Stimulated activated CD8-positive, alpha-beta memory T cell treated with anti-CD3 and anti-CD28 coated beads, Interleukin-7, amount 100 ng/mL, for 48 hours (primary cell): ENCODE results near the gene CADPS2.

Source experiments
- DNase-seq, 2 donors: peaks; one replicate each; pipeline ENCODE4 v3.0.0-alpha.2; 2020; ENCODE audit warnings: low read depth in 1 of 2; ENCODE audit errors: extremely low read depth in 1 of 2

The CADPS2 gene

GRCh38 chr7:122618585-122619189 is 267.6 kb downstream of the CADPS2 start:
- DNase-seq: no peak

- DNase-seq: no peak
These were observed 269.3 kb downstream of the CADPS2 start for GRCh38 chr7:122616951-122617350.

- DNase-seq: no peak
These were observed 280.3 kb downstream of the CADPS2 start for GRCh38 chr7:122605929-122606328.

- no peak for DNase-seq
These were observed 282.0 kb downstream of the CADPS2 start for GRCh38 chr7:122604251-122604650.

- DNase-seq: no peak
These were observed 283.5 kb downstream of the CADPS2 start for GRCh38 chr7:122602800-122603199.

- DNase-seq: no peak
These were observed 285.6 kb downstream of the CADPS2 start for GRCh38 chr7:122600630-122601029.

- DNase-seq: no peak
These were observed 286.2 kb downstream of the CADPS2 start for GRCh38 chr7:122600042-122600441.

GRCh38 chr7:122597277-122597676 is 289.0 kb downstream of the CADPS2 start:
- no peak for DNase-seq

- no peak for DNase-seq
These were observed 290.4 kb downstream of the CADPS2 start for GRCh38 chr7:122595885-122596284.

- DNase-seq: no peak
These were observed 297.6 kb downstream of the CADPS2 start for GRCh38 chr7:122588621-122589020.

GRCh38 chr7:122584676-122585251 is 301.5 kb downstream of the CADPS2 start:
- no peak for DNase-seq

GRCh38 chr7:122578350-122578749 is 307.9 kb downstream of the CADPS2 start:
- no peak for DNase-seq

GRCh38 chr7:122577449-122578003 is 308.7 kb downstream of the CADPS2 start:
- DNase-seq: no peak

GRCh38 chr7:122572706-122573105 is 313.6 kb downstream of the CADPS2 start:
- DNase-seq: no peak

- DNase-seq: no peak
These were observed 324.9 kb downstream of the CADPS2 start for GRCh38 chr7:122561326-122561725.

GRCh38 chr7:122556873-122557542 is 329.3 kb downstream of the CADPS2 start:
- DNase-seq: no peak

- DNase-seq: no peak
These were observed 330.0 kb downstream of the CADPS2 start for GRCh38 chr7:122556219-122556618.

- no peak for DNase-seq
These were observed 332.5 kb downstream of the CADPS2 start for GRCh38 chr7:122553761-122554160.

- no peak for DNase-seq
These were observed 333.5 kb downstream of the CADPS2 start for GRCh38 chr7:122552769-122553168.

GRCh38 chr7:122550545-122550944 is 335.7 kb downstream of the CADPS2 start:
- no peak for DNase-seq

GRCh38 chr7:122549578-122549977 is 336.7 kb downstream of the CADPS2 start:
- no peak for DNase-seq

- DNase-seq: no peak
These were observed 339.8 kb downstream of the CADPS2 start for GRCh38 chr7:122546496-122546895.
